HepG2 (cell line): ENCODE measurements around the gene GPC3. TPM values are rescaled to one million over a fixed set of nuclear protein-coding genes. Genes with fewer than 3 reads are reported as not detected.

Experiments
- ATF7 ChIP-seq, 2 experiments: fragments of 450-650 bp in 1 of 2; sonication (generic) in 1 of 2; formaldehyde crosslinking in 1 of 2; IDR thresholded peaks; 2 replicates each; pipeline versions ENCODE4 v1.4.0 to v1.6.1; 2016 to 2020; ENCODE audit warnings: antibody characterized with exemption in 1 of 2, mild to moderate bottlenecking in 1 of 2, missing genetic modification reagents in 1 of 2
- FOXA3 ChIP-seq: IDR thresholded peaks from 2 replicates; pipeline ENCODE4 v1.6.1; 2016; ENCODE audit warnings: missing genetic modification reagents, missing compliant biosample characterization
- HES4 ChIP-seq: sonication (generic); formaldehyde crosslinking; IDR thresholded peaks from 2 replicates; pipeline ENCODE4 v1.9.0; 2021; ENCODE audit warnings: mild to moderate bottlenecking, missing genetic modification reagents, borderline replicate concordance
- IKZF1 ChIP-seq: fragments of 450-650 bp; IDR thresholded peaks from 2 replicates; pipeline ENCODE4 v1.7.1; 2016
- KAT7 ChIP-seq: IDR thresholded peaks from 2 replicates; pipeline ENCODE4 v1.6.1; 2018; ENCODE audit warnings: borderline replicate concordance, missing compliant biosample characterization
- KMT2B ChIP-seq: IDR thresholded peaks from 2 replicates; pipeline ENCODE4 v1.6.1; 2016; ENCODE audit warnings: missing genetic modification reagents, missing compliant biosample characterization
- MZF1 ChIP-seq: sonication (generic); formaldehyde crosslinking; IDR thresholded peaks from 2 replicates; pipeline ENCODE4 v1.8.1; 2023; ENCODE audit warnings: mild to moderate bottlenecking, missing genetic modification reagents, borderline replicate concordance
- NR1H2 ChIP-seq: sonication (generic); formaldehyde crosslinking; IDR thresholded peaks from 2 replicates; pipeline ENCODE4 v1.8.1; 2022; ENCODE audit warnings: low read depth, missing genetic modification reagents, borderline replicate concordance
- POLR2AphosphoS2 ChIP-seq: IDR thresholded peaks from 2 replicates; pipeline ENCODE4 v1.6.1; 2011; ENCODE audit warnings: low read depth, low read length, improper control_type of control experiment
- RBM22 ChIP-seq: fragments of 200-400 bp; formaldehyde crosslinking; optimal IDR thresholded peaks from 2 replicates; pipeline ENCODE3; 2017; ENCODE audit warnings: mild to moderate bottlenecking, low read length, moderate library complexity
- THAP11 ChIP-seq: IDR thresholded peaks from 2 replicates; pipeline ENCODE4 v1.6.1; 2016; ENCODE audit warnings: missing biosample characterization, missing genetic modification reagents
- XRCC5 ChIP-seq: fragments of 200-400 bp; formaldehyde crosslinking; optimal IDR thresholded peaks from 2 replicates; pipeline ENCODE3; 2017; ENCODE audit warnings: mild to moderate bottlenecking, low read length
- ZFAT ChIP-seq: sonication (generic); formaldehyde crosslinking; conservative IDR thresholded peaks from 2 replicates; pipeline ENCODE4 v1.8.1; 2023; ENCODE audit warnings: missing genetic modification reagents, inconsistent platforms
- ZMYM4 ChIP-seq: sonication (generic); formaldehyde crosslinking; IDR thresholded peaks from 2 replicates; pipeline ENCODE4 v1.8.1; 2023; ENCODE audit warnings: mild to moderate bottlenecking, missing genetic modification reagents
- ZNF10 ChIP-seq: sonication (generic); formaldehyde crosslinking; IDR thresholded peaks from 2 replicates; pipeline ENCODE4 v1.4.0; 2020; ENCODE audit warnings: mild to moderate bottlenecking, low read depth, missing genetic modification reagents, borderline replicate concordance
- ZNF232 ChIP-seq: sonication (generic); formaldehyde crosslinking; IDR thresholded peaks from 2 replicates; pipeline ENCODE4 v1.4.0; 2020; ENCODE audit warnings: missing genetic modification reagents, borderline replicate concordance
- ZNF549 ChIP-seq: sonication (generic); formaldehyde crosslinking; IDR thresholded peaks from 2 replicates; pipeline ENCODE4 v1.5.0; 2020; ENCODE audit warnings: missing genetic modification reagents
- ZNF652 ChIP-seq: IDR thresholded peaks from 2 replicates; pipeline ENCODE4 v1.6.1; 2016; ENCODE audit warnings: low read depth, borderline replicate concordance
- ZNF777 ChIP-seq: sonication (generic); formaldehyde crosslinking; IDR thresholded peaks from 2 replicates; pipeline ENCODE4 v1.4.0; 2020; ENCODE audit warnings: missing genetic modification reagents
- polyA plus RNA-seq, 8 experiments: library from polyadenylated mRNA; depleted of rRNA in 3 of 8; stranded (reverse) in 7 of 8; unstranded in 1 of 8; fragments of >200 nt; fragmentation: Illumina TruSeq in 4 of 8; extraction: Trizol in 4 of 8; gene quantifications; 2 replicates each; pipeline versions ENCODE4 v1.2.1 to v1.2.3, GENCODE V29; 2011 to 2016; ENCODE audit warnings: low read depth in 4 of 8, missing spikeins in 1 of 8, mixed read lengths in 1 of 8; ENCODE audit not compliant: insufficient read depth in 1 of 8
- total RNA-seq, 5 experiments: library from RNA; depleted of rRNA; stranded (reverse); fragments of >200 nt; fragmentation: Illumina TruSeq; extraction: Trizol; gene quantifications; 2 replicates each; pipeline ENCODE4 v1.2.3, GENCODE V29; 2016; ENCODE audit warnings: low read depth in 1 of 5
- TF ChIP-seq, protein P1 (sequence below): sonication (generic); formaldehyde crosslinking; IDR thresholded peaks from one replicate; pipeline ENCODE4 v1.5.1; 2020; ENCODE audit warnings: mild to moderate bottlenecking, missing genetic modification reagents; ENCODE audit errors: not compliant biosample characterization

GPC3 gene
- total and polyA plus RNA-seq, 2 of the 13 experiments (the other 11 are each of a cell fraction or from before 2014, with no cell fraction given): 1,799 to 3,263 TPM

DNA sequence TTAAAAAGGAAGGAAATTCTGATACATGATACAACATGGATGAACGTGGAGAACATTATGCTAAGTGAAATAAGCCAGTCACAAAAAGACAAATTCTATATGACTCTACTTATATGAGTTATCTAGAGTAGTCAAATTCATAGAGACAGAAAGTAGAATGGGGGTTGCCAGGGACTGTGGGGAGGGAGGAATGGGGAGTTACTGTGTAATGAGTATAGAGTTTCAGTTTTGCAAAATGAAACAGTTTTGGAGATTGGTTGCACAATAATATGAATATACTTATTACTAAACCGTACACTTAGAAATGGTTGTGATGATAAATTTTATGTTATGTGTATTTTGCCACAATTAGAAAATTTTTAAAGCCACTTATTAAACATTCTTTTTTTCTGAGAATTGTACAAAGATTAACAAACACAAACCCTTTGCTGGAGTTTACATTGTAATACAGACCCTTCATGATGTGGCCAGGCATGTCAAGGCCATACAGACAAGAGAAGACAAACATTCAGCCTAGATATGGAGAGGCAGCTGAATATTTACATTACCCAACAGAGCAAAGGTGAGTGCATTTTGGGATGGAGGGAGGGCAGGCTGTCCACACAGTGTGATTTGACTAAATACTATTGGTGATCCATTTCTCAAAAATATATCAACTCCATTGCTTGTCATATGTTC lies 21.2 kb upstream of the GPC3 start (continued):
- TF ChIP-seq, protein P1, sequence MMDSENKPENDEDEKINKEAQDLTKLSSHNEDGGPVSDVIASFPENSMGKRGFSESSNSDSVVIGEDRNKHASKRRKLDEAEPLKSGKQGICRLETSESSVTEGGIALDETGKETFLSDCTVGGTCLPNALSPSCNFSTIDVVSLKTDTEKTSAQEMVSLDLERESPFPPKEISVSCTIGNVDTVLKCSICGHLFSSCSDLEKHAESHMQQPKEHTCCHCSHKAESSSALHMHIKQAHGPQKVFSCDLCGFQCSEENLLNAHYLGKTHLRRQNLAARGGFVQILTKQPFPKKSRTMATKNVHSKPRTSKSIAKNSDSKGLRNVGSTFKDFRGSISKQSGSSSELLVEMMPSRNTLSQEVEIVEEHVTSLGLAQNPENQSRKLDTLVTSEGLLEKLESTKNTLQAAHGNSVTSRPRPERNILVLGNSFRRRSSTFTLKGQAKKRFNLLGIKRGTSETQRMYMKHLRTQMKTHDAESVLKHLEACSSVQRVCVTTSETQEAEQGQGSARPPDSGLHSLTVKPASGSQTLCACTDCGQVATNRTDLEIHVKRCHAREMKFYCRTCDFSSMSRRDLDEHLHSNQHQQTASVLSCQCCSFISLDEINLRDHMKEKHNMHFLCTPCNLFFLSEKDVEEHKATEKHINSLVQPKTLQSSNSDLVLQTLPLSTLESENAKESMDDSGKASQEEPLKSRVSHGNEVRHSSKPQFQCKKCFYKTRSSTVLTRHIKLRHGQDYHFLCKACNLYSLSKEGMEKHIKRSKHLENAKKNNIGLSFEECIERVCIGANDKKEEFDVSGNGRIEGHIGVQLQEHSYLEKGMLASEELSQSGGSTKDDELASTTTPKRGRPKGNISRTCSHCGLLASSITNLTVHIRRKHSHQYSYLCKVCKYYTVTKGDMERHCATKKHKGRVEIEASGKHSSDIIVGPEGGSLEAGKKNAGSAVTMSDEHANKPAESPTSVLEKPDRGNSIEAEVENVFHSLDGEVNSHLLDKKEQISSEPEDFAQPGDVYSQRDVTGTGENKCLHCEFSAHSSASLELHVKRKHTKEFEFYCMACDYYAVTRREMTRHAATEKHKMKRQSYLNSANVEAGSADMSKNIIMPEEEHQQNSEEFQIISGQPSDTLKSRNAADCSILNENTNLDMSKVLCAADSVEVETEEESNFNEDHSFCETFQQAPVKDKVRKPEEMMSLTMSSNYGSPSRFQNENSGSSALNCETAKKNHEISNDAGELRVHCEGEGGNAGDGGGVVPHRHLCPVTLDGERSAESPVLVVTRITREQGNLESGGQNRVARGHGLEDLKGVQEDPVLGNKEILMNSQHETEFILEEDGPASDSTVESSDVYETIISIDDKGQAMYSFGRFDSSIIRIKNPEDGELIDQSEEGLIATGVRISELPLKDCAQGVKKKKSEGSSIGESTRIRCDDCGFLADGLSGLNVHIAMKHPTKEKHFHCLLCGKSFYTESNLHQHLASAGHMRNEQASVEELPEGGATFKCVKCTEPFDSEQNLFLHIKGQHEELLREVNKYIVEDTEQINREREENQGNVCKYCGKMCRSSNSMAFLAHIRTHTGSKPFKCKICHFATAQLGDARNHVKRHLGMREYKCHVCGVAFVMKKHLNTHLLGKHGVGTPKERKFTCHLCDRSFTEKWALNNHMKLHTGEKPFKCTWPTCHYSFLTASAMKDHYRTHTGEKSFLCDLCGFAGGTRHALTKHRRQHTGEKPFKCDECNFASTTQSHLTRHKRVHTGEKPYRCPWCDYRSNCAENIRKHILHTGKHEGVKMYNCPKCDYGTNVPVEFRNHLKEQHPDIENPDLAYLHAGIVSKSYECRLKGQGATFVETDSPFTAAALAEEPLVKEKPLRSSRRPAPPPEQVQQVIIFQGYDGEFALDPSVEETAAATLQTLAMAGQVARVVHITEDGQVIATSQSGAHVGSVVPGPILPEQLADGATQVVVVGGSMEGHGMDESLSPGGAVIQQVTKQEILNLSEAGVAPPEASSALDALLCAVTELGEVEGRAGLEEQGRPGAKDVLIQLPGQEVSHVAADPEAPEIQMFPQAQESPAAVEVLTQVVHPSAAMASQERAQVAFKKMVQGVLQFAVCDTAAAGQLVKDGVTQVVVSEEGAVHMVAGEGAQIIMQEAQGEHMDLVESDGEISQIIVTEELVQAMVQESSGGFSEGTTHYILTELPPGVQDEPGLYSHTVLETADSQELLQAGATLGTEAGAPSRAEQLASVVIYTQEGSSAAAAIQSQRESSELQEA (CRISPR knock-in tag): no peak
- TF ChIP-seq IKZF1: no peak
- TF ChIP-seq ZNF549 (CRISPR knock-in tag): no peak
- TF ChIP-seq ATF7 (IDR thresholded peaks at IDR 0.05): no peak
- TF ChIP-seq ATF7 (CRISPR knock-in tag; IDR thresholded peaks at IDR 0.05): no peak
- no peak for TF ChIP-seq MZF1 (CRISPR knock-in tag)
- TF ChIP-seq THAP11 (CRISPR knock-in tag): 0 out of 2 replicates have a peak, but pooled peaks have one; percentile 38
- TF ChIP-seq KMT2B: no peak
- no peak for TF ChIP-seq POLR2AphosphoS2
- no peak for TF ChIP-seq NR1H2 (CRISPR knock-in tag)
- no peak for TF ChIP-seq ZNF777 (CRISPR knock-in tag)
- TF ChIP-seq FOXA3 (CRISPR knock-in tag): peak; percentile 93
- TF ChIP-seq ZFAT: no peak
- no peak for TF ChIP-seq ZNF232 (CRISPR knock-in tag)
- no peak for TF ChIP-seq ZNF10 (CRISPR knock-in tag)
- TF ChIP-seq KAT7 (CRISPR knock-in tag): no peak
- peak; percentile 51; the same call in 1 of the 2 replicates for TF ChIP-seq ZNF652
- TF ChIP-seq RBM22: no peak
- no peak; the same call in 1 of the 2 replicates for TF ChIP-seq ZMYM4 (CRISPR knock-in tag)
- TF ChIP-seq XRCC5: no peak
- no peak for TF ChIP-seq HES4 (CRISPR knock-in tag)
